Measurements from ENCODE around the gene AMOTL2.

AMOTL2 gene

GRCh38 chr3:134326126-134326525, 48.1 kb downstream of the AMOTL2 start:
- Histone ChIP-seq H3K9ac (ENCODE audit: low read length) (no peak overlapping the region), H3K27ac (ENCODE audit: low read depth, low read length, poor library complexity, severe bottlenecking) (no peak overlapping the region), H3K27me3 (ENCODE audit: insufficient read depth, low read length) (0 out of 2 replicates have a peak, but pooled peaks cover 13% of the 10 kb centered on the region), H3K9me2 (ENCODE audit: low read depth, low read length) (no peaks in the 10 kb centered on the region), H3K36me3 (ENCODE audit: insufficient read depth, low read length) (no peaks in the 10 kb centered on the region), H3K9me3 (ENCODE audit: low read length) (no peaks in the 10 kb centered on the region), H3K79me2 (ENCODE audit: insufficient read depth, low read length) (no peaks in the 10 kb centered on the region), H3K4me3 (ENCODE audit: low read depth, low read length, poor library complexity, severe bottlenecking) (no peak overlapping the region), H2AFZ (ENCODE audit: low read length) (no peak overlapping the region), H3K4me2 (ENCODE audit: low read length) (no peak overlapping the region), H3K4me1 (ENCODE audit: insufficient read depth, low read length, severe bottlenecking) (no peaks in the 10 kb centered on the region), H4K20me1 (ENCODE audit: insufficient read depth, low read length) (no peaks in the 10 kb centered on the region), H3F3A (ENCODE audit: insufficient read depth, low read length) (no peaks in the 10 kb centered on the region)
- TF ChIP-seq EZH2 (IDR thresholded peaks at IDR 0.05; ENCODE audit: borderline replicate concordance, low read length), result no peak
- no peak for TF ChIP-seq CTCF (IDR thresholded peaks at IDR 0.05; ENCODE audit: low read length)

- TF ChIP-seq EZH2 (IDR thresholded peaks at IDR 0.05; ENCODE audit: borderline replicate concordance, low read length), result no peak
- TF ChIP-seq CTCF (IDR thresholded peaks at IDR 0.05; ENCODE audit: low read length), result no peak
- Histone ChIP-seq H2AFZ (ENCODE audit: low read length) (no peak overlapping the region), H3K9me2 (ENCODE audit: low read depth, low read length) (no peaks in the 10 kb centered on the region), H4K20me1 (ENCODE audit: insufficient read depth, low read length) (no peaks in the 10 kb centered on the region), H3K9ac (ENCODE audit: low read length) (no peak overlapping the region), H3K4me3 (ENCODE audit: low read depth, low read length, poor library complexity, severe bottlenecking) (no peak overlapping the region), H3K4me1 (ENCODE audit: insufficient read depth, low read length, severe bottlenecking) (no peaks in the 10 kb centered on the region), H3F3A (ENCODE audit: insufficient read depth, low read length) (no peaks in the 10 kb centered on the region), H3K9me3 (ENCODE audit: low read length) (no peaks in the 10 kb centered on the region), H3K36me3 (ENCODE audit: insufficient read depth, low read length) (no peaks in the 10 kb centered on the region), H3K27ac (ENCODE audit: low read depth, low read length, poor library complexity, severe bottlenecking) (no peak overlapping the region), H3K4me2 (ENCODE audit: low read length) (no peak overlapping the region), H3K27me3 (ENCODE audit: insufficient read depth, low read length) (0 out of 2 replicates have a peak, but pooled peaks cover 13% of the 10 kb centered on the region), H3K79me2 (ENCODE audit: insufficient read depth, low read length) (no peaks in the 10 kb centered on the region)
Observed at GRCh38 chr3:134325706-134326105, 48.5 kb downstream of the AMOTL2 start.

- no peak overlapping the region for H3K4me2 ChIP-seq (ENCODE audit: low read length)
- no peak overlapping the region for H3K4me3 ChIP-seq (ENCODE audit: low read depth, low read length, poor library complexity, severe bottlenecking)
- H3K4me1 ChIP-seq (ENCODE audit: insufficient read depth, low read length, severe bottlenecking), result no peaks in the 10 kb centered on the region
- no peaks in the 10 kb centered on the region for H4K20me1 ChIP-seq (ENCODE audit: insufficient read depth, low read length)
- H3K79me2 ChIP-seq (ENCODE audit: insufficient read depth, low read length), result no peaks in the 10 kb centered on the region
- H3F3A ChIP-seq (ENCODE audit: insufficient read depth, low read length), result no peaks in the 10 kb centered on the region
- no peak overlapping the region for H3K9ac ChIP-seq (ENCODE audit: low read length)
- H3K27ac ChIP-seq (ENCODE audit: low read depth, low read length, poor library complexity, severe bottlenecking), result no peak overlapping the region
- H3K9me2 ChIP-seq (ENCODE audit: low read depth, low read length), result no peaks in the 10 kb centered on the region
- 0 out of 2 replicates have a peak, but pooled peaks cover 13% of the 10 kb centered on the region for H3K27me3 ChIP-seq (ENCODE audit: insufficient read depth, low read length)
- no peak for TF ChIP-seq CTCF (IDR thresholded peaks at IDR 0.05; ENCODE audit: low read length)
- no peak for TF ChIP-seq EZH2 (IDR thresholded peaks at IDR 0.05; ENCODE audit: borderline replicate concordance, low read length)
- no peaks in the 10 kb centered on the region for H3K36me3 ChIP-seq (ENCODE audit: insufficient read depth, low read length)
- no peaks in the 10 kb centered on the region for H3K9me3 ChIP-seq (ENCODE audit: low read length)
- no peak overlapping the region for H2AFZ ChIP-seq (ENCODE audit: low read length)
Observed at GRCh38 chr3:134325061-134325705, 49.1 kb downstream of the AMOTL2 start.
